Measurements from ENCODE around the gene GPR162.

DNA sequence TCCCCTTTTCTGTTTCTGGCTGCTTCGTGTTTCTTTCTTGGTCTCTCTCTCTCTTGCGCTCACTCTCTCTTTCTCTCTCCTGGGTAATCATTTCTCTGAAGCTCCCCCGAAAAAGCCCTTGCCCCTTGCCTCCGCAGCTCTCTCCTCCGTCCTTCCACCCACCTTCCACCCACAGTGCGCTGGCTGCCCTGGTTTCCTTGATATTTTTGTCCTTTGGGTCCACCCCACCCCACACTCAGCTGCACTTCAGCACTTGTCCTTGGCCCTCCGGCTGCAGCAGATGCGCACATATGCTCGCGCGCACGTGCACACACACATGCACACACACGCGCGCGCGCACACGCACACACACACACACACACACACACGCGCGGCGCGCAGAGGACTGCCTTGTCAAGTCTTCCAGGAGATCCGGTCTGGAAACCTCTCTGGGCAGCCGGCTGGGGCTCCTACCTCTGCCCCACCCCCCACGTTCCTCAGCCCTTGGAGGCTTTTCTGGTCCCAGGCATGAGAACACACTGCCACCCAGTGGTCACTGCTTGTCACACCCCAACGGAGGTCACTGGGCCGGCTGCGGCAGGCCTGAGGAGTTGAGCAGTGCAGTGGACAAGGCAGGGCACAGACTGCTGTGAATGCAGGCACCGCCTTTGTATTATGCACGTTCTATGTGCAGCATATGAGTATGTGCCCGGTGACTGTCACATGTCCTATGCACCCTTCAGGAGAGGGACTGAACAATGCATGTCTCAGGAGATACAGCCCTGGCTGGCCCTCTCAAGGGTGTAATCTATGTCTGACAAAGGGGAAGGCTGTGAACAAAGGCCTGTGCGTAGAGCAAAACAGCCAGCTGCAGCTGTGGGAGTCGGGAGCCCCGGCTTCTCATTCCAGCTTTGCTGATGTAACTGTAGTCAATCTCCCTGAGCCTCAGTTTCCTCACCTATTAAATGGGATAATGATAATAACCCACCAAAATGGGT is 42.8 kb upstream of the GPR162 start:
- TF ChIP-seq, protein P1, sequence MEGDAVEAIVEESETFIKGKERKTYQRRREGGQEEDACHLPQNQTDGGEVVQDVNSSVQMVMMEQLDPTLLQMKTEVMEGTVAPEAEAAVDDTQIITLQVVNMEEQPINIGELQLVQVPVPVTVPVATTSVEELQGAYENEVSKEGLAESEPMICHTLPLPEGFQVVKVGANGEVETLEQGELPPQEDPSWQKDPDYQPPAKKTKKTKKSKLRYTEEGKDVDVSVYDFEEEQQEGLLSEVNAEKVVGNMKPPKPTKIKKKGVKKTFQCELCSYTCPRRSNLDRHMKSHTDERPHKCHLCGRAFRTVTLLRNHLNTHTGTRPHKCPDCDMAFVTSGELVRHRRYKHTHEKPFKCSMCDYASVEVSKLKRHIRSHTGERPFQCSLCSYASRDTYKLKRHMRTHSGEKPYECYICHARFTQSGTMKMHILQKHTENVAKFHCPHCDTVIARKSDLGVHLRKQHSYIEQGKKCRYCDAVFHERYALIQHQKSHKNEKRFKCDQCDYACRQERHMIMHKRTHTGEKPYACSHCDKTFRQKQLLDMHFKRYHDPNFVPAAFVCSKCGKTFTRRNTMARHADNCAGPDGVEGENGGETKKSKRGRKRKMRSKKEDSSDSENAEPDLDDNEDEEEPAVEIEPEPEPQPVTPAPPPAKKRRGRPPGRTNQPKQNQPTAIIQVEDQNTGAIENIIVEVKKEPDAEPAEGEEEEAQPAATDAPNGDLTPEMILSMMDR (conservative IDR thresholded peaks at IDR 0.05), result peak; percentile 98
- no peak for TF ChIP-seq EZH2 (IDR thresholded peaks at IDR 0.05; ENCODE audit: low read depth)

Measured in PC-9 (cell line).